HG03565 (cell line): Measurements from ENCODE around the gene TM4SF1.

Experiments used
- ATAC-seq: cut with Tn5 transposase; IDR thresholded peaks from one replicate; pipeline ENCODE4 v1.9.1; 2021; ENCODE audit warnings: mild to moderate bottlenecking, moderate library complexity; ENCODE audit not compliant: unreplicated experiment

The TM4SF1 gene, protein sequence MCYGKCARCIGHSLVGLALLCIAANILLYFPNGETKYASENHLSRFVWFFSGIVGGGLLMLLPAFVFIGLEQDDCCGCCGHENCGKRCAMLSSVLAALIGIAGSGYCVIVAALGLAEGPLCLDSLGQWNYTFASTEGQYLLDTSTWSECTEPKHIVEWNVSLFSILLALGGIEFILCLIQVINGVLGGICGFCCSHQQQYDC

DNA sequence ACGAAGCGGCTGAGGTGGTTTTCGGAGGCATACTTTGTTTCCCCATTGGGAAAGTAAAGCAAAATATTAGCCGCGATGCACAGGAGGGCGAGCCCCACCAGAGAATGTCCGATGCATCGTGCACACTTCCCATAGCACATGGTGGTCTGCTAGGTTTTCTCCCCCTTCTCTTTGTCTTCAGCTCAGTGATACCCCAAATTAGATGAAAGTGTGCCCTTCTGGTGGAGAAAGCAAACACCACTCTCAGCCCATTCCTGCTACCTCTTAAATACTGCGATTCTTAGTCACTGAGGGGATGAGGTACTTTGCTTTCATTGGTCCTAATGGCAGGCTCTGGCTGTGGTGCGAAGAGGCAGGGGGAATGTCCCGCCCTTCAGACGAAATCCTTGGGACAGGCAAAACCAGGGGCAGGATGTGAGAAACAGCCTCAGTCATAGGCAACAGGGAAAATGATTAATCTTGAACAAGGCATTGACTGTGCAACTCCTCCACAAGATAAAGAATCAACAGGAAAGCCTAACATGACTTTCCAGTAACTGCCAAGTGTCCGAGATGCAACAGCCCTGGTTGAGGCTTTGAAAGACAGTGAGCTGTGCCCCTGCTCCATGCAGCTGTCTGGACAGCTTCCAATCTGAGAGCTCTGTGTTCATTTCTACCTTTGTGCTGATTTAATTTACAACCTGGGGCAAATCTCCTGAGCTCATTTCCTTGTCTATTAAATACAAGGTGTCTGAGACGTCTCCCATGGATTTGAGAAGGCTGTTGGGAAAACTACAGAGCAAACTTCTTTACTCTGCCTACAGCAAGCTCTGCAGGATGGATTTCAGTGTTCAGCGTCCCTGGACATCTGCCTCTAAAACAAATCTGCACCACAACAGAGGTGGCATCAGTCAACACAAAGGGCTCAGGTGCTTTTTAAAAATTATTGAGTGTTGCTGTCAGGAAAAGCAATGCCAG, at the start of gene TM4SF1:
TM4SF1 (minus strand) TSS at position 242 of the 957 bp plus-strand sequence; CDS start at position 140, 102 bp downstream.
- no peak for ATAC-seq

DNA sequence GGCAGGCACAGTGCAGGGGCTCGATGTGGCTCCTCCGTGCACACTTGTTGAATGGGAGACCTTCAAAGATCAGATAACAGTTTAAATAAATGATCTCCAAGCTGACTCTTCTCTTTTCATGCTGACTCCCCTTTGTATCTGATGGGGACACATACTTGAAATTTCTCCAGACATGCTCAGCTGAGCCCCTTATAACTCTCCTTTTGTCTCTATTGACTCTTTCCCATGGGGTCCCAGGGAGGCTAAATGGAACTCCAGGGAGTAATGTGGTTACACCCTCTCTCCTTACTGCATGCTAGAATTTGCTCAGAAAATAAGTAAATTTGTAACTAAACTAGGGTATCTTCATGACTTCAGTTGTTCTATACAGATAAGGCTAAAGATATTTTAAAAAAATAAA, 48.9 kb upstream of the TM4SF1 start:
- no peak for ATAC-seq

DNA sequence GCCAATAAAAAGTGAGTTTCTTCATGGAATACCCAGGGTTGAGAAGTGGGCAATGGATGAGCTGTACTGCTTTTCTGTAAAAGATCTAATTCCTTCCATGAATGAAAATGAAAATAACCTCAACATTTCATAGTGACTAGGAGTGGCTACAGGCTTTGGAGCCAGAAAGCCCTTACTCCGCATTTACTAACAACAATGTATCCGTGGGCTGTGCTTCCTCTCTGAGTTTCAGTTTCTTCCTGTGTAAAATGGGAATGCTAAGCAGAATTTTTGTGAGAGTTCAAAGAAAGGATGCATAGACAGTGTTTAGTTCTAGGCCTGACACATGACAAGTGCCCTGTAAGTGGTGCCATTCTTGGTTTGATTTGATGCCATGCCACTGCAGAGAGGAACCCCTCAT, 47.5 kb upstream of the TM4SF1 start:
- no peak for ATAC-seq

DNA sequence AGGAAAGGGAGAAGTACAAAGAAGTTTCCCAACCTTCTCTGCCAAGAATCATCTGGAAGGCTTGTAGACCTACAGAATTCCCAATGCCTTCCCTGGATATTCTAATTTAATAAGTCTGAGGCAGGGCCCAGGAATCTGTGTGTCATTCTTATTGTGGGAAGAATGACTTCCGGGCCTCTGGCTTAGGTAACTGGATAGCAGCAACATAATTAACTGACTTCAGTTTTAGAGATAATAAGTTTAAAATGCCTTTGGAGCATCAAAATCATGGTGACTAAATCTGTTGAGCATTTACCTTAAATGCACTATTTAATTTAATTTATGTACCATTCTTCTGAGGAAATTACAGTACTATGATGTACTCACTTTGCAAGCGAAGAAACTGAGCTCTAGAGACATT, 44.3 kb upstream of the TM4SF1 start:
- ATAC-seq = no peak

DNA sequence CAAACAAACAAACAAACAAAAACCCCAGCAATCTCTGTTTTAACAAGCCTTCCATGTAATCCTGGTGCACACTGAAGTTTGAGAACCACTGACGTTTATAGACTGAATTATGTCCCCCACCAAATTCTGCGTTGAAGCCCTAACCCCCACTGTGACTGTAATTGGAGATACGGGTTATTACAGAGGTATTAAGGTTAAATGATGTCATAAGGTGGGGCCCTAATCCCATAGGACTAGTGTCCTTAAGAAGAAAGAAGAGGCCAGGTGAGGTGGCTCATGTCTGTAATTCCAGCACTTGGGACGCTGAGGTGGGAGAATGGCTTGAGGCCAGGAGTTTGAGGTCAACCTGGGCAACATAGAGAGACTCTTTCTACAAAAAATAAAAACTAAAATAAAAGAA, 42.4 kb upstream of the TM4SF1 start:
- ATAC-seq = no peak

DNA sequence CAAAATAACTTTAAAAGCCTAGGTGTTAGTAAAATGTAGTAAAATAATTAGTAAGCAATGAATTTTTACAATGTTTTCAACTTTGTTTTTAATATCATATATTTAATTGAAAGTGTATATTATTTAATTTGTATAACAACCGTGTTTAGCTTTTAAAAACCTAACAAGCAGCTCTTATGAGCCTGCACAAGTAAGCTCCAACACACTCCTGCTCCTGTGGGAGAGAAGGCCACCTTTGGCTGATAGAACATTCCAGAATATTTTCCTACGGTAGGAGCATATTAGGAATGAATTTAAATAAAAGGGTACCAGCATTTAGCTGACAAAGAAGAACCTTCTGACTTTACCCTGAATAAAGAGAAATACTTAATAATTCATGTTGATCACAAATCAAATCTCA, 40.3 kb upstream of the TM4SF1 start:
- no peak for ATAC-seq

DNA sequence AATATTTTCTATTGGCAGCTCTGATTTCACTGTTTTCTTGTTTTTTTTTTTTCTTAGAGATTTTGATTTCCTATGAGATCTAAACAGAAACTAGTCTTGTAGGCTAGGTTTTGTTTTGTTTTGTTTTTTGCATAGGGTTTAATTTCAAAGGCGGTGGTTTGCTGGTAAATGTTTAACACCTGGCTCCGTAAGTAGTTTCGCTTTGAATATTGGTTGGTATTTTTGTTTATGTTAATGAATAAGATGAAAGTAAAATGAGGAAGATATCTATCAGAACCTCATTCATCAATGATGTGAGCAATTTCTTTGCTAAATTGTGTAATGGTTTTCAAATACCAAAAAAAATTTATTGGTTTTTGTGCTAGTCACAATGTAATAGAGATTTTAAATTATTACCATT, 39.7 kb upstream of the TM4SF1 start:
- ATAC-seq = peak; percentile 90

DNA sequence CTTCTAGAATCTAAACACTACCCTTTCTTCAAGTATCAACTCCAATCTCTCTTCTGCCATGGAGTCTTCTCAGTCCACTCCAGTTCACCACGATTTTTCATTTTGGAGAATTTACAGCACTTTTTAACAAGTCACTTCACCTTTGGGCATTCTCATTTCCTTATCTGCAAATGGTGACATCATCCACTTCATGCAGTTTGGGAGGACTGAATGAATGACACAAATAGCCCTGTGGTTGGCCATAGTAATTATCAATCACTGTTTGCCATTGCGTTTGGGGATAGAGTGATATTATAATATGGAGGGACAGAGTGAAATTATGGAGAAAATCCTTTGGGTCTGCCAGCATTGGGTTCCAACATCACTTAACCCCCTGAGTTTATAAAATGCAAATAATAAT, 38.0 kb upstream of the TM4SF1 start:
- ATAC-seq = no peak

DNA sequence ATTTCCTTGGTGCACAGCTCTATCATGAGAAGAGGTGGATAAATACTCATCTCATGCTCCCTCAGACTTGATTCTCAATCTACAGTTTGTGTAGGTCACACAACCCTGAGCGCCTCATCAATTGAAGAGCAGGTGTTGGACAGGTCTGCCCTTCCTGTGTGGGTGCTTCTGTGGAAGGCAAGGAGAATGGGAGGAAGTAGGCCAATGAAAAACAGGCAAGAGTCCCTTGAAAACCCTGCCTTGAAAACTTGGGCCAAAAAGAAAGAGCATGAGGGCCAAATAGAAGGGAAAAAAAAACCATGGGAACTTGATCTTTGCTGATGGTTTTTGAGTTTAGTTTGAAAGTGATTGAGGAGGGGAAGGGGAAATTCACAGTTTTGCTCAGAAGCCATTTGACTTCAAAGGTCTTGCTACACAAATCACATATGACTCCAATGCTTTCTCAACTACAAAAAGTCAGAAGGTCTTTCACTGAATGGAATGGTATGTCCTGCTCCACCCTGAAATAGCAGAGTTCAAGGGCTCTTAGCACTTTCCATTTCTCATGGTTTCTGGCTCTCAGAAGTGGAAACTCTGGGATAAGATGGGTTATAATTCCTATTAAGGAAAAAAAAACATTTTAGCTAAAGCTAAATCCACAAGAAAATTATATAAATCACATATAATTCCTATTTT, 37.2 kb upstream of the TM4SF1 start:
- no peak for ATAC-seq

DNA sequence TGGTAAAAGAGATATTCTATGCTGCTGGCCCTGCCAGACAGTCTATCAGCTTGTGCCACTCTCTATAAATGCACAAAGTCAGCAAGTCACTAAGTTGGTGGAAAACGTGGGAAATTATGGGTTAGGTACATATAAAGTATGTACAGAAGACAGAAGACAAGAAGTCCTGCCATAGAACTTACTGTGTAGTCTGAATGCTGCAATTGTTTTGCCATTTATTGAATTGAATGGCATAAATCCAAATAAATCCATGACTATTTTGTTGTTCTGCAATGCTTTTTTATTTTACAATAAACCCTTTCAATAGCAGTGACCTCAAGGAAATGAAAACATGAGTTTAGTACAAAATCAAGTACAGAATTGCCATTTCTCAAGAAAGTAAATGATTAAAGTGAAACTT, 34.1 kb upstream of the TM4SF1 start:
- no peak for ATAC-seq

DNA sequence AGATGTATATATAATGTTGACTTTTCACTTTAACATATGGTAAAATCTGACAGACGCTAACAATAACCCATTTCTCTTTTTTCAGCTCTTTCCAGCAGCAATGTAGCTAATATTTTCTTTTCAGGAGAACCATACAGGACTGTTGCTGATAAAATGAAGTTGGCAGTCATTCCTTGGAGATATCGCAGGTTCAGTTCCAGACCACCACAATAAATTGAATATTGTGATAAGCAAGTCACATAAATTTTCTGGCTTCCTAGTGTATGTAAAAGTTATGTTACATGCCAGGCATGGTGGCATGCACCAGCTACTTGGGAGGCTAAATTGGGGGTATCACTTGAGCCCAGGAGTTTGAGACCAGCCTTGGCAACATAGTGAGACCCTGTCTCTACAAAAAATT, 31.9 kb upstream of the TM4SF1 start:
- no peak for ATAC-seq

DNA sequence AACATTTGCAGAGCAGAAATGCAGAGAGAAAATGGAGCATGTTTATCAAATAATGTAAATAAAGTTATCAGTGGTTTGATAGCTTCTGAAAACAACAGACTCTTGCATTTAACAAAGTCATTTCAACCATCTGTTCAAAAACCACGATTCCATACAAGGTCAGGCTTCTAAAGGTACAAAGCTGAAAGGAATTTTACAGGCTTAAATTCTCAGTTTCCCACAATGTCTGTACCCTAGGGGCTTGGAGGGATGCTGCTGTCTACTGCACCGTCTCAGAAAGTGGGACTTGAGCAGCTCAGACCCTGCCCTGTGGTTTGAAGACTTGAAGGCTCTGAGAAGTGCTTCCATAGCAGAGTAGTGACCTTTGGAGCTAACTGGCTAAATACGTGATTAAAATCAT, 30.4 kb upstream of the TM4SF1 start:
- ATAC-seq = no peak

DNA sequence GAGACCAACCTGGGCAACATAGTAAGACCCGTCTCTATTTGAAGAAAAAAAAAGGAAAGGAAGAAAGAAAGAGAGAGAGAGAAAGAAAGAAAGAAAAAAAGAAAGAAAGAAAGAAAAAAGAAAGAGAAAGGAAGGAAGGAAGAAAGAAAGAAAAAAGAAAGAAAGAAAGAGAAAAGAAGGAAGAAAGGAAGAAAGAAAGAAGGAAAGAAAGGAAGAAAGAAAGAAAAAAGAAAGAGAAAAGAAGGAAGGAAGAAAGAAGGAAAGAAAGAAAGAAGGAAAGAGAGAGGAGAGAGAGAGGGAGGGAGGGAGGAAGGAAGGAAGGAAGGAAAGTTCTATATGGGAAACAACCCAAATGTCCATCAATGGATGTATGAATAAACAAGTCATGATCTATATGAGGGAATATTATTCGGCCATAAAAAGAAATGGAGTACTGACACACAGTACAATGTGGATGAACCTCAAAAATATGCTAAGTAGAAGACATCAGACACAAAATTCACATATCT, 28.8 kb upstream of the TM4SF1 start:
- ATAC-seq = no peak

DNA sequence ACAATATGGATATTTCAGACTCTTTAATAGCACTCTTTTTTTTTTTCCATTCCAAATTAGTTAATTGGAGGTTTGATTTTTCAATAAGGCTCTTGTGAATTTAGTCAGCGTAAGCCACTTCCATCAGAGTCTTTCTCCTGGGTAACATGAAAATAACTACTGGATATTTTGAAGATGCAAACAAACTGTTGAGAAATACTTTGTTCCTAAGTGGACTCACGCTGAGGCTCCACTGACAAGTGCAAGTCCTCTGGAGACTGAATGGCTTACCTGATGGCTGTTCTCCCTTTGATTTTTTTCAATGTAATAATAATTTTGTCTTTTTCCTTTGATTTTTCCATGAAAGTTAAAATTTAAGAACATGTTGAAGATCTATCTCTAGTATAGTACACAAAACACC, 26.0 kb upstream of the TM4SF1 start:
- ATAC-seq = no peak

DNA sequence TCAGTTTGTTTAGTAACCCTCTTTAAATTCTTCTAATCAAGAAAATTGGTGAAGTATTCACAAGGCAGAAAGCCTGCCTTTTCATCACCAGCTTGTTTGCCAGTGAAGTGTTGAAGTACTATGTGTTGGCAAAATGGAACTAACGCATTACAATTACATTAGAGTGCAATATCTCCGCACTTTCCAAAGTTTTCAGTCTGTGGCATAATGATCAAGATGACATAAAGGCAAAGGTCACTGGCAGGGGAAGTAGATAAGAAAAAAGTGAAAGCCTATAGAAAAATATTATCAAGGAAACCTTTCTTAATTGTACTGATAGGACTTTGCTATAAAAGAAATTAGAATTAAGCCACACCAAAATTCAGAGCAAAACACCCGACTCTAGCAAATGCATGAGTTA, 25.0 kb upstream of the TM4SF1 start:
- no peak for ATAC-seq

DNA sequence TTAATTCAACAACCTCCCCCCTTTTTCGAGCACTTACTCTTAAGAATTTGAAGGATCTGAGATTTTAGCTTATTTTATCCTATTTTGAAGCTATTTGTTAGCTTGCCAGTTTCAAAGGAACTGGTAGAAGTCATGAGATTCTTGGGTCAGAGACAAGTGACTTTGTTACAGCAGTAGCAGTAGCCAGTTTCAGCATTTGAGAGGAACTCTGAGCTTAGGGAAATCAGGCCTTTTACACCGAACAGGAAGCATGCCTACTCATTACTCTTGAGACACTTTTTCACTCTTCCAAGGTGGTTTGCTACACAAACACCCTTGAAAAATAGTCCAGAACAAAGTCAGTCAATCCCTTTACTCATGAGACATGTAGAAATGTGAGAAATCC, 24.5 kb upstream of the TM4SF1 start:
- no peak for ATAC-seq

DNA sequence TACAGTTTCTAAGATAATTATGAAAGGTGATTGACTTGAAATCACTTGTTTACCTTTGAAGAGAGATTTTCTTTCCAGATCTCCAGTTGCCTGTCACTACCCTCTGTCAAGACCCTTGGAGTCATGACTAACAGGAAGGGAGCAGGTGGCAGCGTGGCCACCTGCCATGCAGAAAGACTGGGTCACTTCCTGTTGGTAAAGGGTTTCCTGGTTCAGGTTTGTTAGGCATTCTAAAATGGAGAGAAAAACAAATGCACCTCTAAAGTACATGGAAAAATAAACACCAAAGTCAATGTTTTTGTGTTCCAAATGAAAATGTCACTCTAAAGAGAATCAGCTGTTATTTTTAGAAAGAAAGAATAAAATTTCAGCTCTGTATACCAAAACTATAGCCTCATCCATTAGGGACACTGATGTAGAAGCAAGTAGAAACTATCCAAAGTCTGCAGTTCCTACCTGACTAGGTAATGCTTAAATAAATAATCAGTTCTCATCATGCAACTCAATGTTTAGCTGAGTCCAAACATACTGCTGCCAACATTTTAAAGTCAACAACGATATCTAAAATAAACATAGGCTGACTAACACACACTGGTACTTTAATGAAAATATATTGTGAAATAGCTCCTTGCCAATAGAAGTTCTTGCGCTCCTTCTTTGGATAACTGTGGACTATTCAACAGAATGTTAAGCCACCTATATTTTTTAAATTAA, 23.9 kb upstream of the TM4SF1 start:
- ATAC-seq = no peak

DNA sequence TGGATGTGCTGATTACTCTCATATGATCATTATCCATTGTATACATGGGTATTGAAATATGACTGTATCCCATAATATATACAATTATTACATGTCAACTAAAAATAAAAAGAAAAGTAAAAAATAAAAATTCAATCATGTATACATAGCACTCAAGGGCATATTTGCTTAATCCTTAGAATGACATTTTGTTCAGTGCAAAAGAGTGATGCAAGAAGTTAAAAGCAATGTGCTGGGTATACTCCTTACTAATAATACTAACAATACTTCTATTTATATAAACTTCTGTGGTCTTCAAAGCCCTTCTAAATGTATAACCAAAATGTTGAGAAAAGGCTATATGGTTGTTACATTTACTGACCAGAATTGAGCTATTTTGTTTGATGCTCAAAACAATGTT, 23.2 kb upstream of the TM4SF1 start:
- no peak for ATAC-seq

DNA sequence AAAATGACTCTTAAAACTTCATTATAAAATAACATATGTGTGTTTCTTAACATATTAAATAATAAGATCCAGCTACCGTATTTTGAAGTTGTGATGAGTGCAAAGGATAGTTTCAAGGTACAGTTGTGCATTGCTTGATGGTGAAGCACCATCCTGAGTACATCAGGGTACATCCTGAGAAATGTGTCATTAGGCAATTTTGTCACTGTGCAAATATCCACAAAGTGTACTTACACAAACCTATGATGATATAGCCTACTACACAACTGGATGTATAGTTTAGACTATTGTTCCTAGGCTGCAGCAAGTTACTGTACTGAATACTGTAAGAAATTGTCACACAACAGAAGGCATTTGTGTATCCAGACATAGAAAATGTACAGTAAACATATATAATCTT, 20.8 kb upstream of the TM4SF1 start:
- ATAC-seq = no peak

DNA sequence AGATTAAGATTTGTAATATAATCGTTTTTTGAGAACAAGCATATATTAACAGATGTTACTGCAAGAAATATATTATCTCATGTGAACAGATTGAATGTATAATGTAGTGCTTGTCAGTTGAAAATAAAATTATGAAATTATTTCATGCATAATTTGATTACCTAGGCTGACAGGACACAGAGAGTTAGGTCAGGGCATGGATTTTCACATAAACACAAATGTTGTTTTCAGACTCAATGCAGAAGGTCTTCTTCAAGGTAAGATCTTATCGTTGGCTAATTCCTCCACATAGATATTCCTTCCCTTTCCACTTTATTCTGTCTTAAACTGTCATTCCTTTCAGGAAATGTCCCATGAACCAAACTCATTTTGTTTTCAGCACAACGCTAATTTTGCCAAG, 20.1 kb upstream of the TM4SF1 start:
- no peak for ATAC-seq

DNA sequence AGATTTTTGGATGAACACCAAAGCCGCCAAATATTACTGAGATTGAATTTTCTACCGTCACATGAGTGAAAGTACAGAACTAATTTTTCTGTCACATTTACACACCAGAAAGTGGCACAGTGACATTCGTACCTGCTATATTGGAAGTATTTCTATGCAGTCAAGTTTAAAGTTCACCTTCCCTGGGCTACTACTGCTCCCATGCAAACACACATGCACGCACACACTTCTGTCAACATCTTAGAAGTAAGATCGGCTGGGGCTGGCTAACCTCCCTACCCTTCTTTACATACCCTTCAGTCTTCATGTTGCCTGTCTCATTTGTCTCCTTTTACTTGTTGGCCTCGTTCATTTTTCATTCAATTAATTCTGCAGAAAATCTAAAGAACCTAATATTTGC, 19.0 kb upstream of the TM4SF1 start:
- ATAC-seq = no peak
